GM13976 (cell line): ENCODE measurements around the gene TSHZ3.

Experiments used
- DNase-seq: peaks from one replicate; pipeline ENCODE4 v3.0.0; 2012; ENCODE audit warnings: low spot score
- CTCF ChIP-seq: IDR thresholded peaks from 2 replicates; pipeline ENCODE4 v1.5.1; 2012; ENCODE audit warnings: borderline replicate concordance, mild to moderate bottlenecking; ENCODE audit not compliant: insufficient read depth; ENCODE audit errors: extremely low read depth, missing control alignments, control extremely low read depth
- in situ Hi-C: fragments of 300-500 bp; cut with MboI; formaldehyde crosslinking; loops from one replicate; pipeline ENCODE4 v1.12.0; 2022; ENCODE audit warnings: low sequenced_read_pairs, mixed read lengths, inconsistent platforms; ENCODE audit not compliant: unreplicated experiment

Gene TSHZ3

GRCh38 chr19:31256593-31256960, 92.7 kb downstream of the TSHZ3 start:
- no peak for TF ChIP-seq CTCF
- in situ Hi-C loops, result no loop called here
- DNase-seq, result no peak

GRCh38 chr19:31255831-31256592, 93.2 kb downstream of the TSHZ3 start:
- no peak for TF ChIP-seq CTCF
- in situ Hi-C loops, result no loop called here
- no peak for DNase-seq

GRCh38 chr19:31255174-31255799, 93.9 kb downstream of the TSHZ3 start:
- no peak for TF ChIP-seq CTCF
- no peak for DNase-seq
- in situ Hi-C loops, result no loop called here

GRCh38 chr19:31254611-31255010, 94.6 kb downstream of the TSHZ3 start:
- TF ChIP-seq CTCF, result no peak
- no peak for DNase-seq
- in situ Hi-C loops, result no loop called here

GRCh38 chr19:31254180-31254551, 95.1 kb downstream of the TSHZ3 start:
- in situ Hi-C loops, result no loop called here
- TF ChIP-seq CTCF, result no peak
- no peak for DNase-seq

- TF ChIP-seq CTCF, result no peak
- no peak for DNase-seq
- in situ Hi-C loops, result no loop called here
Observed at GRCh38 chr19:31253526-31254179, 95.6 kb downstream of the TSHZ3 start.
